Duodenal mucosa (tissue), 2 donors: Measurements from ENCODE around the gene IFI6.
A peak's percentile ranks its signal among the peaks of the same experiment; 100 is the strongest.
"Not testable (repeated sequence)": the region's sequence is repeated elsewhere in the genome, so short reads cannot be mapped to it uniquely, and the experiment has no call there.

Experiments used
- H3K27ac ChIP-seq: one replicate; pipeline ENCODE4 v1.7.0; 2013; ENCODE audit warnings: low read depth, low read length
- H3K27me3 ChIP-seq, 2 donors: one replicate each; pipeline ENCODE4 v1.7.0; 2013; ENCODE audit warnings: low read length in 2 of 2, control low read depth in 1 of 2; ENCODE audit not compliant: insufficient read depth in 2 of 2, control insufficient read depth in 1 of 2
- H3K36me3 ChIP-seq, 2 donors: one replicate each; pipeline ENCODE4 v1.7.0; 2013; ENCODE audit warnings: low read length in 2 of 2, control low read depth in 1 of 2; ENCODE audit not compliant: insufficient read depth in 2 of 2, control insufficient read depth in 1 of 2
- H3K4me1 ChIP-seq, 2 donors: one replicate each; pipeline ENCODE4 v1.7.0; 2013; ENCODE audit warnings: low read length in 2 of 2, control low read depth in 1 of 2; ENCODE audit not compliant: insufficient read depth in 2 of 2, control insufficient read depth in 1 of 2
- H3K4me3 ChIP-seq, 2 donors: one replicate each; pipeline ENCODE4 v1.7.0; 2013; ENCODE audit warnings: low read length in 2 of 2, low read depth in 1 of 2
- H3K9ac ChIP-seq, 2 donors: one replicate each; pipeline ENCODE4 v1.7.0; 2013; ENCODE audit warnings: low read length in 2 of 2, low read depth in 1 of 2
- H3K9me3 ChIP-seq, 2 donors: one replicate each; pipeline ENCODE4 v1.7.0; 2013; ENCODE audit warnings: low read length in 2 of 2, control low read depth in 1 of 2; ENCODE audit not compliant: control insufficient read depth in 1 of 2

The IFI6 gene

GRCh38 chr1:27671964-27672749 lies at the start of gene IFI6:
Gene IFI6, minus strand, starts transcription at chr1:27672192. Its CDS starts 2,878 bp downstream, at chr1:27669314.
- no peaks in the 10 kb centered on the region for H3K27me3 ChIP-seq
- peak within 1 kb of the TSS; percentile 55 for H3K27ac ChIP-seq
- peak within 1 kb of the TSS; percentile 60 to 77 for H3K9ac ChIP-seq
- H3K4me3 ChIP-seq, result peak within 1 kb of the TSS; percentile 74 to 79
- H3K4me1 ChIP-seq, result peaks cover 24 to 27% of the 10 kb centered on the region in 2 donors
- no peaks in the 10 kb centered on the region for H3K9me3 ChIP-seq
- no peaks in the 10 kb centered on the region for H3K36me3 ChIP-seq

- H3K36me3 ChIP-seq, result no peaks in the 10 kb centered on the region
- H3K9ac ChIP-seq, result no peak overlapping the region
- no peak overlapping the region for H3K27ac ChIP-seq
- H3K4me3 ChIP-seq, result no peak overlapping the region
- H3K9me3 ChIP-seq, result peaks cover 0 to 9% of the 10 kb centered on the region in 2 donors
- H3K4me1 ChIP-seq, result no peaks in the 10 kb centered on the region
- H3K27me3 ChIP-seq, result no peaks in the 10 kb centered on the region
Measured at GRCh38 chr1:27719286-27720251, 47.6 kb upstream of the IFI6 start.

GRCh38 chr1:27716262-27716895 lies 44.4 kb upstream of the IFI6 start:
- Histone ChIP-seq H3K27ac (no peak overlapping the region), H3K9ac (no peak overlapping the region), H3K36me3 (no peaks in the 10 kb centered on the region), H3K4me1 (no peaks in the 10 kb centered on the region), H3K4me3 (no peak overlapping the region), H3K9me3 (peaks cover 0 to 9% of the 10 kb centered on the region in 2 donors), H3K27me3 (no peaks in the 10 kb centered on the region)

GRCh38 chr1:27713869-27714513 lies 42.0 kb upstream of the IFI6 start:
- Histone ChIP-seq H3K4me1 (no peaks in the 10 kb centered on the region), H3K27ac (no peak overlapping the region), H3K36me3 (no peaks in the 10 kb centered on the region), H3K9ac (no peak overlapping the region), H3K9me3 (peaks cover 0 to 9% of the 10 kb centered on the region in 2 donors), H3K27me3 (no peaks in the 10 kb centered on the region), H3K4me3 (no peak overlapping the region)

GRCh38 chr1:27713139-27713725 lies 41.2 kb upstream of the IFI6 start:
- Histone ChIP-seq H3K4me1 (no peaks in the 10 kb centered on the region), H3K36me3 (no peaks in the 10 kb centered on the region), H3K27me3 (no peaks in the 10 kb centered on the region), H3K9ac (no peak overlapping the region), H3K27ac (no peak overlapping the region), H3K4me3 (no peak overlapping the region), H3K9me3 (peaks cover 0 to 9% of the 10 kb centered on the region in 2 donors)

- Histone ChIP-seq H3K36me3 (no peaks in the 10 kb centered on the region), H3K27ac (no peak overlapping the region), H3K9ac (no peak overlapping the region), H3K4me3 (no peak overlapping the region), H3K9me3 (no peaks in the 10 kb centered on the region), H3K27me3 (no peaks in the 10 kb centered on the region), H3K4me1 (no peaks in the 10 kb centered on the region)
Measured at GRCh38 chr1:27710574-27710973, 38.6 kb upstream of the IFI6 start.

- no peaks in the 10 kb centered on the region for H3K4me1 ChIP-seq
- H3K4me3 ChIP-seq, result no peak overlapping the region
Measured at GRCh38 chr1:27705545-27705944, 33.6 kb upstream of the IFI6 start.

GRCh38 chr1:27704958-27705357 lies 33.0 kb upstream of the IFI6 start:
- H3K27me3 ChIP-seq, result no peaks in the 10 kb centered on the region
- no peak overlapping the region for H3K4me3 ChIP-seq
- no peak overlapping the region for H3K9ac ChIP-seq
- H3K4me1 ChIP-seq, result no peaks in the 10 kb centered on the region
- peaks cover 0 to 4% of the 10 kb centered on the region in 2 donors for H3K9me3 ChIP-seq
- no peak overlapping the region for H3K27ac ChIP-seq
- no peaks in the 10 kb centered on the region for H3K36me3 ChIP-seq

More at GRCh38 chr1:27705545-27705944, 33.6 kb upstream of the IFI6 start:
- H3K9ac ChIP-seq, result no peak overlapping the region
- no peaks in the 10 kb centered on the region for H3K36me3 ChIP-seq
- H3K27me3 ChIP-seq, result no peaks in the 10 kb centered on the region
- no peak overlapping the region for H3K27ac ChIP-seq
- peaks cover 0 to 4% of the 10 kb centered on the region in 2 donors for H3K9me3 ChIP-seq

- H3K27ac ChIP-seq, H3K9ac ChIP-seq, H3K36me3 ChIP-seq, H3K4me3 ChIP-seq, H3K9me3 ChIP-seq, H3K27me3 ChIP-seq, H3K4me1 ChIP-seq: not testable (repeated sequence)
Measured at GRCh38 chr1:27696835-27697234, 24.8 kb upstream of the IFI6 start.
